Measurements from ENCODE around the gene CCDC141.
A peak's percentile ranks its signal among the peaks of the same experiment; 100 is the strongest.

The CCDC141 gene

DNA sequence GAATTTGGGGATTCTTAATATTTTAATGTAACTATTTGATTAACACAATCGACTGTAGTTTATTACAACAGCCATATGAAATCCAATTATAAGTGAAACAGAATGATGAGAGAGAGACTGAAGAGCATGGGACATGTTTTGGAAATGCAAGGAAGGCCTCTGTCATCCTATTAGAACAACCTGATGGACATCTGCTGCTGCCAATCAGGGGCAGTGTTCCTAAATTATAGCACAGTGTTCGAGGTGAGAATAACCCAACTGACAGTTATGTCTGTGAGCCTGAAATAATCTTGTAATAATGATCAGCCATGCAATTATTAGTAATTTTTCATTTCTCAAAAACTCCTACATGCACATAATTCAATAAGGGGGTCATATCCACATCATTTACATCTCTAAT is 73.6 kb downstream of the CCDC141 start:
- no peak for DNase-seq

GRCh38 chr2:178962805-178963433 is 87.0 kb downstream of the CCDC141 start:
- DNase-seq, result no peak

DNA sequence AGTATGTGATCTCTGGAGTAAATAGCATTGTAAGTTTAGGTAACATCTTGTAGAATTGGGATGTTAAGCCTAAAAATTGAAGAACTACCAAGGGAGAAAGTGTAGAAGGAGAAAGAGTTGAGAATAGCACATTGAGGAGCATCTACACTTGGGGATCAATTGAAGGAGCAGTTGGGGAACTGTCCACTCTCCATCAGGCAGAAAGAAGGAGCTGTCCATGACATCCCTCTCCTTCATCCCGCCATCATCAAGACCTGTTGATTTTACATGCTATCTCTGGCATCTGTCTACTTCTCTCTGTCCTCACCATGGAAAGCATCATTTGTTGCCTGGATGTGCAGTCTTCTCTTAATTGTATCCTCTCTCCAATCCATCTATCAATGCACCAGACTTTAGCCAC is 87.8 kb downstream of the CCDC141 start:
- no peak for DNase-seq

DNA sequence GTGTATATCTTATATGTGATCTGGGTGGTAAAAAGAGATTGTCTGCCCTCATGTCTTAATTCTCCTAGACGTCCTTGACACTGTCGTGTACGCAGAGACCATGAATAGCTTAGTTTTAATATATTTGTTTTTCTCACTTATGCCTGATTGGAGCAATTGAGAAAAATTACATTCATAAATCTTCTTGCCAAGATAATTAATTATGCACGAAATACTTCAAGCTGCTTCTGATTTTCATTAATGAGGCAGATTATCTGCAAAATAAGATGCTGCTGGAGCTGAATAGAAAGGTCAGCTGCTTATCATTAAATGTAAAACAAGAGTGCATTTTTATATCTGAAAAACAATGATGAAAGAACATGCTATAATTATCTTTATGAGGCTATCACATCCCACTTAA is 95.9 kb downstream of the CCDC141 start:
- DNase-seq, result no peak

- no peak for DNase-seq
Observed at GRCh38 chr2:178951266-178952006, 98.5 kb downstream of the CCDC141 start.

- no peak for DNase-seq
Observed at GRCh38 chr2:178949584-178949983, 100.4 kb downstream of the CCDC141 start.

DNA sequence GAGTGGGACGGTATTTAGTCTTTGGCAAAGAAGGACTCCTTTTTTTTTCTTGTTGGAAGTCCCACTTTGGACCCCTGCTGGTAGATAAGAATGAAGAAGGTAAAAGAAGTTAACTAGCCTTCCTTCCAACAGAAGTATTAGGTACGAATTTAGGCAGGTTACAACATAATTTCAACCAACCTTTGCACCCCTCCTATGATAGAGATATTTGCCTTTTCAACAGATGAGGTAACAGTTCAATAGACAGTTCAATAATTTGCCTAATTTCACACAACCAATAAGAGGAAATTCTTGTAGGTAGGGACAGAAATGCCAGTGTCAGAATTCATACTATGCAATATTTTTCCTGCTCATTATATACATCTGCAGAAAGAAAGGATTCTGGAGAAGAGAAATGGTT is 100.8 kb downstream of the CCDC141 start:
- no peak for DNase-seq

- no peak for DNase-seq
Observed at GRCh38 chr2:178947006-178947405, 102.9 kb downstream of the CCDC141 start.

DNA sequence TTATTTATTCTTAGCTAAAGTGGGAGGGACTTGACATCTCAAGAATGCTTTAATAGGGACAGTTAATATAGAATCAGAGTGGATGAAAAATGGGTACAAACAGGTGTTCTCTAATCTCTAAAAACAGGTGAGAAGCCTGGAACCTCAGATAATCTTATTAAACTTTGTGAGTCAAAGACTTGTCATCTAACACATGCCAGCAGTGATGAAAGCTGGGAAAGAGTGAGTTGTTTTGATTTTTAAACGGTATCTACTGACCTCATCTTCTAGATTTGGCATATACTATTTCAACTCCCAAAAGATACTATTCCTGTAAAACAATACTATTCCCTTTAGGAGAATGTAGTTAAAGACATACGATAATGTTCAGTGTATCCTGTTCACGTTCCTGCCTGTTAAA is 103.4 kb downstream of the CCDC141 start:
- DNase-seq, result no peak

GRCh38 chr2:178943745-178944144 is 106.2 kb downstream of the CCDC141 start:
- DNase-seq, result no peak

- DNase-seq, result no peak
Observed at GRCh38 chr2:178934571-178934970, 115.4 kb downstream of the CCDC141 start.

- DNase-seq, result no peak
Observed at GRCh38 chr2:178933493-178933892, 116.4 kb downstream of the CCDC141 start.

DNA sequence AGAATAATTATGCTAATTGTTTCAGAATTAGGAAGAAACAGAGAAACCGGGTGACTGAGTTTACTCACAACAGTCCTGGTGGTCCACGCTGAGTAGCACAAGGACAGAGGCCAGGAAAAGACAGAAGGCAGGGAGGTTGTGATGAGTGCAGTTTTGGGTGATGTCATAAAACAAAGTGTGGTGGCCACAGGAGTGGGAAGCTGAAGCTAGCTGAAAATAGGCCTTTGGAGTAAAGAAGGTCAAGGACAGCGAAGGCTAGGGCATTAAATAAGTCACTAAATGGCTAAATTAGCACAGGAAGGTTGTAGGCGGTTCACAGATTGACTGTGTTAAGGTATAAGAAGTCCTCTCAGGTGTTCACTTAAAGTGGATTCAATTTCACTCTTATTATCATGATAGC is 121.9 kb downstream of the CCDC141 start:
- no peak for DNase-seq

- DNase-seq, result no peak
Observed at GRCh38 chr2:178927173-178927572, 122.8 kb downstream of the CCDC141 start.

DNA sequence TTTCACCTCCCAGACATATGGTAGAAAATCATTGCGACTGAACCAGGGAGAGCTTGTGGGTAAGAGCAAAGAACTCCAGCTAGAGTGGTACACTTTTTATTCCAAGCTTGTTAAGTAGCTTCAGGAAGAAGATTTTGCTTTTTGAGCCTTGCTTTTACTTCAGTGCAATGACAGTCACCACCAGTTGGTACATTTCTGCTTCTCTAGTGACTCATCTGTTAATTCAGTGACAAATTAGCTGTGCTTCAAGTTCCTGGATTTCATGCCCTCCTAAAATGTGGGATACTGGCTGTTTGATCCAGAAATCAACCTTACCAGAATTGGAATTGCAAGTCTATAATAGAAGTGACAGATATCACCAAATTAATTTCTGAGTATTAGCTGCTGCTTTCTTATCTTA is 125.1 kb downstream of the CCDC141 start:
- DNase-seq, result no peak

- no peak for DNase-seq
Observed at GRCh38 chr2:178923546-178923945, 126.4 kb downstream of the CCDC141 start.

DNA sequence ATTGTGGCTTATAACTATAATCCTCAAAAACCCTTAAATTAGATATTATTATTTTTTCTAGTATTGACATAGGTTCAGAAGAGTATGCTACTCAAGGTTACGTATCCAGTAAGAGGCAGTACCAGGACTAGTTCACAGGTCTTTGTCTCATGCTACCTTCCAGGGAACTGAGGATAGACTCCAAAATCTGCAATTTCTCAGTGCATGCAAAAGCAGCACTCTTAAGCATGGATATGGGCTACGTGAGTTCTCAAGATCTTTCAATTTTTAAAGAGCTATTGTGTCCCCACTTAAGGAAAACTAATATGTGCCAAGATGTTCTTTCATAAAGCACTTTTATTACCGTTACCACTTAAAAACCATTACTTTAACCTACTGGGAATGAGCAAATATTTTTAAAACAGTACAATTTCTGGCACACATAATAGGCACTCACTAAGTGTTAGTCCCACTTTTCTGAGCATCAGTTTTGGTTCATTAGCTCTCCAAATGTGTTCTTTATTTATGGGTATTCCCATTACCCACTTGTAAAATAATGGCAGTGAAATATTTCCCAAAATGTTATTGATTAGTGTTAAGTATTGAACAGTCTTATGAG is 128.9 kb downstream of the CCDC141 start:
- DNase-seq, result no peak

DNA sequence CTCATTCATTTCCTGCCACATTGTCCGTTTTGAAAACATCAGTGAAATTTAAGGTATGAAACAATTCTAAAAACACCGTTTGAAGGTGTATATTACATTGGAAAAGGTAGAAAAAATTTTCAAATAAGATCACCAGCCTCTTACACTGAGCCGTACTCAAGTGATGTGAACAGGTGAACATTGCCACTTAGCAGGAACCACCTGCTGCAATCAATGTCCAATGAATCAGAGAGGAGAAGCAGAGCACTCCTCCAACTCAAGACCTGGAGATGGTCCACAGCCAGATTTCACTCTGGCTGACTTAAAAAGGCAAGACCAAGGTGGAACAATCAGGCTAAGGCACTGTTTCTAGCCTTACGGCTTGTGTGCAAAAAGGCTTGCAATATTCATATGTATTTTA is 132.4 kb downstream of the CCDC141 start:
- DNase-seq, result no peak

- DNase-seq, result no peak
Observed at GRCh38 chr2:178915423-178916173, 134.3 kb downstream of the CCDC141 start.

GRCh38 chr2:178914259-178914849 is 135.6 kb downstream of the CCDC141 start:
- peak; percentile 64 for DNase-seq

DNA sequence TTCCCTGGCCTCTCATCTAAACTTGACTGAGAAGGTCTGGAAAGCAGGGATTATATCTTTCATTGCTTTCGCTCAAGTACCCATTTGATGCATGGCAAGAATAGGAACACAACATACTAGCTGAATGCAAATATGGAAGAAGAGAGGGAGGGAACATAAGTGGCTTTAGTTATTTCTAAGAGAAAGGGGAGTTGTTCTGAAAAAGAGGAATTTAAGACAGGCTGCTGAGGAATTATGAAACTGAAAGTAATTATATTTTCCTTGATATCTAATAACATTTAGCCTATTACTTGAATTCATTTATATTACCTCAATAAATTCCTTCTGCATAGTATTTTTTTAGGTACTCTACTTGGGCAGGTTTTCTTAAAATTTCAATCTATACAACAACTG is 136.9 kb downstream of the CCDC141 start:
- no peak for DNase-seq

GRCh38 chr2:178912416-178913048 is 137.4 kb downstream of the CCDC141 start:
- no peak for DNase-seq

DNA sequence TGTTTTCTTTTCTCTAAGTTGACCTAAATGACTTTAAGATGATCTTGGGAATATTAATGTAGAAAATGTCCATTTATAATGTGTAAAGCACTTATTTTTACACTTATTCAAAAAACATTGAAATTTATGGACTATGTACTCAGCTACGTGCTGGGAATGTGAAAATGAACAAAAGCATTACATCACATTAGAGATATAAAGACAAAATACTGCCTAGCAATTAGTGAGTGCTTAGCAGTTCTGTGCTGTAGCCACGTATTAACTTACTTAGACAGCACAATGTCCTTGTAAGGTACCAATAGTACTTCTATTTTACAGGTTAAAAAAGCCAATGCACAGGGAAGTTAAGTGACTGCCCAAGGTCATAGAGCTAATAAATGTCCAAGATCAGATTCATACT is 138.9 kb downstream of the CCDC141 start:
- no peak for DNase-seq
